K562 (cell line): ENCODE measurements around the gene KIAA0513. TPM values are rescaled to one million over a fixed set of nuclear protein-coding genes. Genes with fewer than 3 reads are reported as not detected.

Experiments
- ATAC-seq: fragments of 200-7000 bp; cut with Tn5 transposase; 3 replicates; pipeline ENCODE4 v1.9.1; 2020; ENCODE audit warnings: moderate library complexity
- BruUV-seq: library from RNA; stranded (reverse); fragments of 400-500 nt; replicated peaks from 2 replicates; lab custom pipeline; 2021; lab: Mats Ljungman, UMichigan
- CTCF ChIA-PET: fragments of 300-600 bp; formaldehyde crosslinking; extraction: SDS; loops from one replicate; lab custom pipeline; 2021; ENCODE audit warnings: low intra/inter-chr PET ratio; lab: Yijun Ruan, JAX
- POLR2A ChIA-PET: fragments of 300-600, 350-650 bp; sonication (Branson Sonifier 250); formaldehyde crosslinking; extraction: SDS; loops from one replicate; lab custom pipeline; 2021; ENCODE audit warnings: antibody characterized with exemption, inconsistent platforms; lab: Yijun Ruan, JAX
- DNase-seq, 4 experiments: peaks; one replicate each; pipeline versions ENCODE4 v3.0.0 to v3.0.0-alpha.2; 2011 to 2018; ENCODE audit warnings: low spot score in 3 of 4, mixed read lengths in 3 of 4; ENCODE audit errors: extremely low read depth in 1 of 4
- FAIRE-seq: peaks from 2 replicates; lab custom pipeline; 2011; peaks lifted over from hg19 to GRCh38; lab: Jason Lieb, UNC
- H2AFZ ChIP-seq: 2 replicates; pipeline ENCODE4 v1.6.0; 2011; ENCODE audit warnings: low read depth, low read length, control low read depth, inconsistent platforms
- H3K27ac ChIP-seq: fragments of 200-600 bp; 3 replicates; pipeline ENCODE4 v1.8.0; 2011; ENCODE audit warnings: low read depth, mild to moderate bottlenecking, control low read depth, inconsistent platforms, low read length, moderate library complexity, mixed read lengths; ENCODE audit errors: extremely low read depth
- H3K27me3 ChIP-seq, 2 experiments: fragments of 300-600 bp in 1 of 2; 2 replicates in 1 of 2; 3 replicates in 1 of 2; pipeline versions ENCODE4 v1.6.0 to v1.8.0; 2011; ENCODE audit warnings: inconsistent platforms in 2 of 2, low read length in 2 of 2, mild to moderate bottlenecking in 1 of 2, mixed read lengths in 1 of 2, moderate library complexity in 1 of 2; ENCODE audit not compliant: control insufficient read depth in 2 of 2, insufficient read depth in 2 of 2
- H3K36me3 ChIP-seq: fragments of 300-600 bp; 3 replicates; pipeline ENCODE4 v1.8.0; 2011; ENCODE audit warnings: mild to moderate bottlenecking, low read length, inconsistent platforms; ENCODE audit not compliant: control insufficient read depth, insufficient read depth
- H3K4me1 ChIP-seq, 2 experiments: fragments of 200-600 bp in 1 of 2; replicated peaks in 1 of 2; 2 replicates in 1 of 2; 3 replicates in 1 of 2; pipeline versions ENCODE4 v1.5.1 to v1.8.0; 2011; ENCODE audit warnings: inconsistent platforms in 2 of 2, low read length in 2 of 2, mild to moderate bottlenecking in 1 of 2, mixed read lengths in 1 of 2, moderate library complexity in 1 of 2; ENCODE audit not compliant: control insufficient read depth in 2 of 2, insufficient read depth in 2 of 2
- H3K4me2 ChIP-seq: 2 replicates; pipeline ENCODE4 v1.6.1; 2011; ENCODE audit warnings: low read length, control low read depth, inconsistent platforms, mixed read lengths; ENCODE audit not compliant: insufficient read depth
- H3K4me3 ChIP-seq: fragments of 200-600 bp; sonication (generic), shearing (Covaris generic); 2 replicates; pipeline ENCODE4 v1.5.1; 2016; ENCODE audit warnings: control low read depth, inconsistent platforms
- H3K79me2 ChIP-seq: fragments of 200-600 bp; 3 replicates; pipeline ENCODE4 v1.8.0; 2011; ENCODE audit warnings: low read length, inconsistent platforms; ENCODE audit not compliant: control insufficient read depth, insufficient read depth
- H3K9ac ChIP-seq, 2 experiments: 2 replicates each; pipeline versions ENCODE4 v1.6.0 to v1.6.1; 2011; ENCODE audit warnings: low read depth in 2 of 2, low read length in 2 of 2, control low read depth in 1 of 2, inconsistent platforms in 1 of 2, mild to moderate bottlenecking in 1 of 2, mixed read lengths in 1 of 2; ENCODE audit not compliant: insufficient read depth in 1 of 2
- H3K9me1 ChIP-seq: one replicate; pipeline ENCODE4 v1.6.0; 2011; ENCODE audit warnings: inconsistent platforms, mild to moderate bottlenecking, low read length, moderate library complexity; ENCODE audit not compliant: control insufficient read depth, insufficient read depth
- H3K9me3 ChIP-seq: replicated peaks from 2 replicates; pipeline ENCODE4 v1.5.1; 2011; ENCODE audit warnings: low read depth, low read length, inconsistent platforms; ENCODE audit not compliant: control insufficient read depth, insufficient read depth
- H4K20me1 ChIP-seq: replicated peaks from 2 replicates; pipeline ENCODE4 v1.6.1; 2011; ENCODE audit warnings: low read length, inconsistent platforms, mixed read lengths; ENCODE audit not compliant: control insufficient read depth, insufficient read depth
- ARNT ChIP-seq, 2 experiments: fragments of 450-650 bp; IDR thresholded peaks; 2 replicates each; pipeline ENCODE4 v1.6.1; 2016; ENCODE audit warnings: mild to moderate bottlenecking in 1 of 2
- CXXC5 ChIP-seq: fragments of 250-450 bp; sonication (Bioruptor Pico); IDR thresholded peaks from 2 replicates; pipeline ENCODE4 v1.8.0; 2022; ENCODE audit warnings: inconsistent platforms, mild to moderate bottlenecking, moderate library complexity
- ETV5 ChIP-seq: sonication (generic); formaldehyde crosslinking; IDR thresholded peaks from 2 replicates; pipeline ENCODE4 v1.4.0; 2020; ENCODE audit warnings: low read depth, mild to moderate bottlenecking, missing genetic modification reagents
- GATA2 ChIP-seq: sonication (generic); formaldehyde crosslinking; IDR thresholded peaks from 2 replicates; pipeline ENCODE4 v1.4.0; 2020; ENCODE audit warnings: mild to moderate bottlenecking, missing genetic modification reagents
- HNRNPK ChIP-seq: fragments of 200-400 bp; formaldehyde crosslinking; IDR thresholded peaks from one replicate; pipeline ENCODE4 v1.6.1; 2018; ENCODE audit warnings: mild to moderate bottlenecking, low read depth, low read length; ENCODE audit not compliant: poor library complexity, severe bottlenecking
- MED1 ChIP-seq: sonication (generic); formaldehyde crosslinking; IDR thresholded peaks from 2 replicates; pipeline ENCODE4 v1.8.1; 2023; ENCODE audit warnings: missing genetic modification reagents, borderline replicate concordance
- MXI1 ChIP-seq: IDR thresholded peaks from 2 replicates; pipeline ENCODE4 v1.6.1; 2011; ENCODE audit warnings: low read depth, mild to moderate bottlenecking, improper control_type of control experiment, low read length
- POLR2B ChIP-seq: fragments of 450-650 bp; IDR thresholded peaks from 2 replicates; pipeline ENCODE4 v1.6.1; 2018; ENCODE audit warnings: low read depth; ENCODE audit not compliant: partially characterized antibody
- RBBP5 ChIP-seq: fragments of 200-600 bp; sonication (generic); IDR thresholded peaks from 2 replicates; pipeline ENCODE4 v1.6.1; 2012; ENCODE audit warnings: borderline replicate concordance, mild to moderate bottlenecking, low read length, control low read depth, inconsistent platforms; ENCODE audit not compliant: insufficient read depth, poor library complexity, severe bottlenecking
- SETDB1 ChIP-seq: IDR thresholded peaks from one replicate; pipeline ENCODE4 v1.6.1; 2012; ENCODE audit warnings: low read length, control low read depth, inconsistent platforms
- TSHZ1 ChIP-seq: fragments of 250-450 bp; sonication (Bioruptor Pico); IDR thresholded peaks from 2 replicates; pipeline ENCODE4 v1.4.0; 2020; ENCODE audit warnings: mild to moderate bottlenecking, moderate library complexity
- VEZF1 ChIP-seq: fragments of 200-800 bp; sonication (Bioruptor generic); IDR thresholded peaks from 2 replicates; pipeline ENCODE4 v1.6.1; 2017; ENCODE audit warnings: missing genetic modification characterization, missing compliant biosample characterization
- XRCC5 ChIP-seq: fragments of 200-400 bp; formaldehyde crosslinking; IDR thresholded peaks from 2 replicates; pipeline ENCODE4 v1.6.1; 2017; ENCODE audit warnings: low read depth, mild to moderate bottlenecking, low read length
- WGBS: fragments of 100-300 bp; shearing (Covaris generic); methylation state at CpG from one replicate; pipeline ENCODE4 v1.1.6; 2016; ENCODE audit warnings: low coverage, mixed read lengths; ENCODE audit not compliant: insufficient coverage; ENCODE audit errors: missing lambda C conversion rate; 5-methylcytosine and 5-hydroxymethylcytosine counted together
- in situ Hi-C: fragments of 300-500 bp; cut with MboI; formaldehyde crosslinking; loops from 4 replicates; pipeline ENCODE4 v1.15.0; 2018; ENCODE audit warnings: inconsistent platforms, mixed read lengths
- intact Hi-C: fragments of 100-400 bp; cut with micrococcal nuclease; formaldehyde crosslinking; loops from 2 replicates; pipeline ENCODE4 v1.14.2; 2022
- polyA plus RNA-seq, 8 experiments: library from polyadenylated mRNA; depleted of rRNA in 4 of 8; stranded (reverse) in 5 of 8; unstranded in 3 of 8; fragments of >200 nt; fragmentation: Nextera tagmentation in 2 of 8; fragmentation: Illumina TruSeq in 1 of 8; extraction: Ambion mirVana in 2 of 8; extraction: Trizol in 1 of 8; gene quantifications; 2 replicates each; pipeline versions ENCODE4 v1.2.1 to v1.2.3, GENCODE V29; 2011 to 2014; ENCODE audit warnings: inconsistent platforms in 1 of 8, missing spikeins in 1 of 8
- total RNA-seq, 7 experiments: library from RNA; depleted of rRNA in 6 of 7; stranded (reverse); fragments of >200 nt in 6 of 7; fragmentation: Illumina TruSeq in 2 of 7; extraction: Trizol in 2 of 7; gene quantifications; 2 replicates each; pipeline versions ENCODE4 v1.2.1 to v1.2.3, GENCODE V29; 2011 to 2021; ENCODE audit warnings: low replicate concordance in 1 of 7

The KIAA0513 gene
- total and polyA plus RNA-seq, 9 of the 15 experiments (the other 6 are each of a cell fraction or from before 2014, with no cell fraction given), result 0.18 to 13.7 (median 10.2) TPM

- Histone ChIP-seq H3K4me3 (no peak overlapping the region), H3K9me1 (peaks cover 5% of the 10 kb centered on the region), H3K79me2 (no peaks in the 10 kb centered on the region), H4K20me1 (peaks cover 9% of the 10 kb centered on the region; the same call in 1 of the 2 replicates), H3K9ac (no peak overlapping the region), H3K27me3 (no peaks in the 10 kb centered on the region), H2AFZ (no peak overlapping the region), H3K4me2 (no peak overlapping the region), H3K4me1 (peaks cover 12 to 22% of the 10 kb centered on the region in 2 experiments), H3K36me3 (peaks cover 86% of the 10 kb centered on the region), H3K9me3 (no peaks in the 10 kb centered on the region), H3K27ac (no peak overlapping the region)
- intact Hi-C loops, result no loop called here
- ChIA-PET POLR2A (interaction anchor here (0.7 kb wide), 1 partner anchor 98 kb away, joined by 4 read pairs; no protein-coding TSS in a partner anchor), CTCF (no interaction called here)
- DNase-seq (no peak), FAIRE-seq (no peak), ATAC-seq (no peak)
- BruUV-seq, result no TSS peak
- in situ Hi-C loops, result no loop called here
- 85% methylated on average over 4 of the region's 4 CpGs for WGBS
- TF ChIP-seq ARNT (IDR thresholded peaks at IDR 0.05) (no peak), GATA2 (CRISPR knock-in tag) (no peak), SETDB1 (no peak), MED1 (no peak), POLR2B (no peak), VEZF1 (no peak), TSHZ1 (CRISPR knock-in tag) (no peak), MXI1 (no peak), ETV5 (CRISPR knock-in tag) (no peak), XRCC5 (no peak), RBBP5 (no peak), CXXC5 (CRISPR knock-in tag) (no peak), HNRNPK (no peak)
Observed at GRCh38 chr16:84979516-84979915, 48.1 kb upstream of the KIAA0513 start.
